IMR-90 (cell line): ENCODE measurements around the gene AUTS2. TPM values are rescaled to one million over a fixed set of nuclear protein-coding genes. Genes with fewer than 3 reads are reported as not detected.

Experiments used
- ATAC-seq: fragments of 200-7000 bp; cut with Tn5 transposase; 2 replicates; pipeline ENCODE4 v1.9.1; 2020; ENCODE audit warnings: low read depth, mild to moderate bottlenecking, moderate library complexity
- BruUV-seq: library from RNA; stranded (reverse); fragments of 400-500 nt; replicated peaks from 2 replicates; lab custom pipeline; 2021; lab: Mats Ljungman, UMichigan
- CTCF ChIA-PET: fragments of 300-600 bp; formaldehyde crosslinking; extraction: SDS; loops from one replicate; lab custom pipeline; 2021; ENCODE audit warnings: antibody characterized with exemption; lab: Yijun Ruan, JAX
- POLR2A ChIA-PET: fragments of 300-600 bp; sonication (Branson Sonifier 250); formaldehyde crosslinking; loops from one replicate; lab custom pipeline; 2022; ENCODE audit warnings: antibody characterized with exemption; ENCODE audit not compliant: unreplicated experiment; lab: Charles Lee
- DNase-seq: peaks from one replicate; pipeline ENCODE4 v3.0.0; 2013
- H2AFZ ChIP-seq: replicated peaks from 2 replicates; pipeline ENCODE3; 2013; ENCODE audit warnings: low read length, mild to moderate bottlenecking; ENCODE audit not compliant: poor library complexity
- H2AK5ac ChIP-seq: 2 replicates; pipeline ENCODE4 v1.6.1; 2013; ENCODE audit warnings: low read depth, low read length, inconsistent platforms
- H2AK9ac ChIP-seq: replicated peaks from 2 replicates; pipeline ENCODE3; 2013; ENCODE audit warnings: mild to moderate bottlenecking, low read depth, low read length, moderate library complexity; ENCODE audit not compliant: poor library complexity
- H2BK120ac ChIP-seq: 2 replicates; pipeline ENCODE4 v1.6.1; 2013; ENCODE audit warnings: low read depth, low read length, inconsistent platforms
- H2BK15ac ChIP-seq: 3 replicates; pipeline ENCODE4 v1.6.1; 2013; ENCODE audit warnings: low read depth, low read length, inconsistent platforms
- H2BK20ac ChIP-seq: 2 replicates; pipeline ENCODE4 v1.6.1; 2013; ENCODE audit warnings: low read depth, mild to moderate bottlenecking, inconsistent platforms, low read length, moderate library complexity
- H2BK5ac ChIP-seq: 2 replicates; pipeline ENCODE4 v1.6.1; 2013; ENCODE audit warnings: mild to moderate bottlenecking, low read depth, low read length, inconsistent platforms; ENCODE audit not compliant: poor library complexity, severe bottlenecking
- H3K14ac ChIP-seq: replicated peaks from 2 replicates; pipeline ENCODE4 v1.6.1; 2013; ENCODE audit warnings: low read depth, low read length, inconsistent platforms
- H3K18ac ChIP-seq: 2 replicates; pipeline ENCODE4 v1.6.1; 2013; ENCODE audit warnings: low read depth, low read length, control low read depth
- H3K23ac ChIP-seq: 2 replicates; pipeline ENCODE4 v1.6.1; 2013; ENCODE audit warnings: low read depth, low read length, inconsistent platforms
- H3K27ac ChIP-seq: 2 replicates; pipeline ENCODE4 v1.5.1; 2013; ENCODE audit warnings: mild to moderate bottlenecking, control low read depth, low read length; ENCODE audit not compliant: insufficient read depth
- H3K27me3 ChIP-seq: 2 replicates; pipeline ENCODE4 v1.6.1; 2013; ENCODE audit warnings: low read length; ENCODE audit not compliant: control insufficient read depth, insufficient read depth
- H3K36me3 ChIP-seq: 2 replicates; pipeline ENCODE4 v1.6.1; 2013; ENCODE audit warnings: low read length, mixed read lengths; ENCODE audit not compliant: control insufficient read depth, insufficient read depth
- H3K4ac ChIP-seq: 2 replicates; pipeline ENCODE4 v1.6.1; 2013; ENCODE audit warnings: low read depth, low read length, inconsistent platforms
- H3K4me1 ChIP-seq: 2 replicates; pipeline ENCODE4 v1.6.1; 2013; ENCODE audit warnings: low read length, mixed read lengths; ENCODE audit not compliant: control insufficient read depth, insufficient read depth
- H3K4me2 ChIP-seq: 2 replicates; pipeline ENCODE4 v1.6.1; 2013; ENCODE audit warnings: low read depth, mild to moderate bottlenecking, control low read depth, low read length, moderate library complexity
- H3K4me3 ChIP-seq: 2 replicates; pipeline ENCODE4 v1.5.1; 2013; ENCODE audit warnings: low read depth, mild to moderate bottlenecking, control low read depth, low read length, moderate library complexity; ENCODE audit not compliant: insufficient read depth
- H3K56ac ChIP-seq: 2 replicates; pipeline ENCODE4 v1.6.1; 2013; ENCODE audit warnings: low read length, inconsistent platforms; ENCODE audit not compliant: insufficient read depth; ENCODE audit errors: extremely low read depth
- H3K79me1 ChIP-seq, 2 experiments: 2 replicates each; pipeline ENCODE4 v1.6.1; 2013; ENCODE audit warnings: low read length in 2 of 2, inconsistent platforms in 1 of 2, low read depth in 1 of 2
- H3K9ac ChIP-seq: 2 replicates; pipeline ENCODE4 v1.6.1; 2013; ENCODE audit warnings: low read depth, low read length, control low read depth
- H3K9me1 ChIP-seq: 2 replicates; pipeline ENCODE4 v1.6.1; 2013; ENCODE audit warnings: low read length, inconsistent platforms; ENCODE audit not compliant: insufficient read depth
- H3K9me3 ChIP-seq: 2 replicates; pipeline ENCODE4 v1.6.1; 2013; ENCODE audit warnings: low read length; ENCODE audit not compliant: control insufficient read depth, insufficient read depth
- H4K20me1 ChIP-seq: 2 replicates; pipeline ENCODE4 v1.6.1; 2013; ENCODE audit warnings: low read length, inconsistent platforms; ENCODE audit not compliant: insufficient read depth
- H4K5ac ChIP-seq: 2 replicates; pipeline ENCODE4 v1.6.1; 2013; ENCODE audit warnings: mild to moderate bottlenecking, low read depth, low read length, control low read depth
- H4K8ac ChIP-seq, 2 experiments: 2 replicates each; pipeline ENCODE4 v1.6.1; 2013; ENCODE audit warnings: low read depth in 2 of 2, low read length in 2 of 2, control low read depth in 1 of 2, inconsistent platforms in 1 of 2
- H4K91ac ChIP-seq: 2 replicates; pipeline ENCODE4 v1.6.1; 2013; ENCODE audit warnings: low read depth, low read length, inconsistent platforms; ENCODE audit not compliant: insufficient read depth
- CEBPB ChIP-seq: IDR thresholded peaks from 2 replicates; pipeline ENCODE4 v1.6.1; 2012; ENCODE audit warnings: low read depth, low read length, improper control_type of control experiment
- CHD1 ChIP-seq: IDR thresholded peaks from 2 replicates; pipeline ENCODE4 v1.6.1; 2012; ENCODE audit warnings: low read depth, low read length, improper control_type of control experiment
- MAZ ChIP-seq: IDR thresholded peaks from 2 replicates; pipeline ENCODE4 v1.6.1; 2012; ENCODE audit warnings: low read depth, mild to moderate bottlenecking, low read length, improper control_type of control experiment, moderate library complexity, borderline replicate concordance
- MXI1 ChIP-seq: IDR thresholded peaks from 2 replicates; pipeline ENCODE4 v1.6.1; 2012; ENCODE audit warnings: low read depth, mild to moderate bottlenecking, low read length, moderate library complexity, borderline replicate concordance
- NFE2L2 ChIP-seq: fragments of 150-350 bp; IDR thresholded peaks from 2 replicates; pipeline ENCODE4 v1.6.1; 2016; ENCODE audit warnings: low read depth, mild to moderate bottlenecking, low read length
- POLR2A ChIP-seq: IDR thresholded peaks from 2 replicates; pipeline ENCODE4 v1.6.1; 2012; ENCODE audit warnings: mild to moderate bottlenecking, low read depth, low read length
- RCOR1 ChIP-seq: IDR thresholded peaks from 2 replicates; pipeline ENCODE4 v1.6.1; 2012; ENCODE audit warnings: mild to moderate bottlenecking, low read length, improper control_type of control experiment; ENCODE audit not compliant: insufficient replicate concordance
- SMC3 ChIP-seq: fragments of 150-350 bp; IDR thresholded peaks from 2 replicates; pipeline ENCODE4 v1.6.1; 2016; ENCODE audit warnings: low read depth, mild to moderate bottlenecking, antibody characterized with exemption, low read length, moderate library complexity
- whole genome bisulfite sequencing, 2 experiments: methylation state at CpG; one replicate each; pipeline versions ENCODE4 v1.1.5 to v1.1.7; 2013; ENCODE audit warnings: missing lambda C conversion rate in 2 of 2; ENCODE audit not compliant: insufficient read length in 1 of 2; ENCODE audit errors: extremely low coverage in 2 of 2; 5-methylcytosine and 5-hydroxymethylcytosine counted together
- dilution Hi-C: fragments of 300-500 bp; cut with HindIII; formaldehyde crosslinking; loops from one replicate; pipeline ENCODE4 v1.14.3; 2018; ENCODE audit warnings: low sequenced_read_pairs; ENCODE audit not compliant: unreplicated experiment
- in situ Hi-C: fragments of 300-500 bp; cut with MboI; formaldehyde crosslinking; loops from 3 replicates; pipeline ENCODE4 v1.14.3; 2019; ENCODE audit warnings: low sequenced_read_pairs, inconsistent platforms, mixed read lengths
- intact Hi-C: fragments of 100-400 bp; cut with micrococcal nuclease; formaldehyde crosslinking; loops from 2 replicates; pipeline ENCODE4 v1.10.0; 2022
- polyA plus RNA-seq, 3 experiments: library from polyadenylated mRNA; depleted of rRNA; stranded (reverse); fragments of >200 nt; gene quantifications; 2 replicates each; pipeline ENCODE4 v1.2.3, GENCODE V29; 2012; ENCODE audit warnings: low replicate concordance in 1 of 3
- total RNA-seq: library from RNA; depleted of rRNA; stranded (reverse); fragments of >200 nt; gene quantifications from 2 replicates; pipeline ENCODE4 v1.2.3, GENCODE V29; 2012
- TF ChIP-seq, protein P1 (sequence below): fragments of 150-350 bp; IDR thresholded peaks from 2 replicates; pipeline ENCODE4 v1.6.1; 2016; ENCODE audit warnings: low read depth, mild to moderate bottlenecking, low read length, moderate library complexity, borderline replicate concordance

Gene AUTS2
- total and polyA plus RNA-seq, 2 of the 4 experiments (the other 2 are of a cell fraction), result 0.90 to 3.0 TPM

DNA sequence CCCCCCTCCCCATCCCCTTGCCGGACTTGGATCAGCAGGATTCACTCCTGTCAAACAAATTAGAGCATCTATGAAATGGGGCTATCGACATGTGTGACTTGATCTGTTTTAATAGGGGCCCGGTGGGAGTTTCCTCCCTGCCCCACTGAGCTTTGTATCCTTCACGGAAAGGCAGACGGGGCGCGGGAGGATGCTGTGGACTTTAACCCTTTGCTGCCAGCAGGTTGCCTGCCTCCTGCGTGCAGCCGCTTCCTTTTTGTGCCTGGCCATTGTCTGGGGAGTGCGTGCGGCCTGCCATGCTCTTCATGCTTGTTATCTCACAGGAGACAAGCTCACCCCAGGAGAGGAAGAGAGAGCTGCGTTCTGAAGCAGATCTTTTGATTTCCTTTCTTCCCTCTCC is 1020.9 kb downstream of the AUTS2 start:
- peaks cover 12% of the 10 kb centered on the region for H3K27me3 ChIP-seq
- no peak overlapping the region for H3K4me2 ChIP-seq
- no peak overlapping the region for H3K18ac ChIP-seq
- H3K9me3 ChIP-seq, result no peaks in the 10 kb centered on the region
- dilution Hi-C loops (no loop called here), intact Hi-C loops (no loop called here), in situ Hi-C loops (no loop called here)
- no peaks in the 10 kb centered on the region for H3K36me3 ChIP-seq
- no peak for ATAC-seq
- H2BK15ac ChIP-seq, result no peak overlapping the region
- no peaks in the 10 kb centered on the region for H4K20me1 ChIP-seq
- H2AFZ ChIP-seq, result no peak overlapping the region
- H3K79me1 ChIP-seq, result no peaks in the 10 kb centered on the region
- no peak overlapping the region for H3K23ac ChIP-seq
- no peak overlapping the region for H2AK5ac ChIP-seq
- TF ChIP-seq MXI1, result no peak
- no peak for TF ChIP-seq CHD1
- TF ChIP-seq CEBPB, result no peak
- no peak for TF ChIP-seq NFE2L2
- no peak for TF ChIP-seq RCOR1
- TF ChIP-seq, protein P1, sequence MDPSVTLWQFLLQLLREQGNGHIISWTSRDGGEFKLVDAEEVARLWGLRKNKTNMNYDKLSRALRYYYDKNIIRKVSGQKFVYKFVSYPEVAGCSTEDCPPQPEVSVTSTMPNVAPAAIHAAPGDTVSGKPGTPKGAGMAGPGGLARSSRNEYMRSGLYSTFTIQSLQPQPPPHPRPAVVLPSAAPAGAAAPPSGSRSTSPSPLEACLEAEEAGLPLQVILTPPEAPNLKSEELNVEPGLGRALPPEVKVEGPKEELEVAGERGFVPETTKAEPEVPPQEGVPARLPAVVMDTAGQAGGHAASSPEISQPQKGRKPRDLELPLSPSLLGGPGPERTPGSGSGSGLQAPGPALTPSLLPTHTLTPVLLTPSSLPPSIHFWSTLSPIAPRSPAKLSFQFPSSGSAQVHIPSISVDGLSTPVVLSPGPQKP, result no peak
- no peak for TF ChIP-seq MAZ
- TF ChIP-seq SMC3, result no peak
- TF ChIP-seq POLR2A, result no peak
- H3K27ac ChIP-seq, result no peak overlapping the region
- no peak overlapping the region for H2BK20ac ChIP-seq
- no peak overlapping the region for H3K14ac ChIP-seq
- ChIA-PET POLR2A (no interaction called here), CTCF (no interaction called here)
- no peaks in the 10 kb centered on the region for H3K4me1 ChIP-seq
- no peak overlapping the region for H4K5ac ChIP-seq
- H3K9me1 ChIP-seq, result no peaks in the 10 kb centered on the region
- no peak overlapping the region for H3K56ac ChIP-seq
- no TSS peak for BruUV-seq
- H3K9ac ChIP-seq, result no peak overlapping the region
- no peak for DNase-seq
- H2BK120ac ChIP-seq, result no peak overlapping the region
- WGBS, 2 experiments, result 57% methylated on average over 4 of the region's 12 CpGs; no CpG with 5 or more reads in 1 of the 2 experiments
- no peak overlapping the region for H4K8ac ChIP-seq
- H3K4ac ChIP-seq, result no peak overlapping the region
- no peak overlapping the region for H3K4me3 ChIP-seq
- H4K91ac ChIP-seq, result no peak overlapping the region
- H2AK9ac ChIP-seq, result no peak overlapping the region
- no peak overlapping the region for H2BK5ac ChIP-seq
